H7 (cell line): ENCODE data around the gene CYP3A5. TPM values are rescaled to one million over a fixed set of nuclear protein-coding genes. Genes with fewer than 3 reads are reported as not detected.

Experiments used
- DNase-seq: peaks from one replicate; pipeline ENCODE4 v3.0.0; 2012
- H3K27me3 ChIP-seq: 2 replicates; pipeline ENCODE4 v1.6.0; 2011; ENCODE audit warnings: mild to moderate bottlenecking, low read length; ENCODE audit not compliant: control insufficient read depth, insufficient read depth
- H3K36me3 ChIP-seq: replicated peaks from 2 replicates; pipeline ENCODE4 v1.5.1; 2011; ENCODE audit warnings: low read length; ENCODE audit not compliant: control insufficient read depth, insufficient read depth
- H3K4me3 ChIP-seq: 2 replicates; pipeline ENCODE4 v1.5.1; 2011; ENCODE audit warnings: low read depth, mild to moderate bottlenecking, control low read depth, low read length, moderate library complexity; ENCODE audit not compliant: insufficient read depth
- total RNA-seq: library from RNA; depleted of rRNA; stranded (reverse); fragments of >200 nt; shearing (Covaris generic); gene quantifications from 2 replicates; pipeline ENCODE4 v1.2.3, GENCODE V29; 2014; rRNA removed

The CYP3A5 gene
- total RNA-seq, 1 experiment from 2014 or later = 0.31 TPM

DNA sequence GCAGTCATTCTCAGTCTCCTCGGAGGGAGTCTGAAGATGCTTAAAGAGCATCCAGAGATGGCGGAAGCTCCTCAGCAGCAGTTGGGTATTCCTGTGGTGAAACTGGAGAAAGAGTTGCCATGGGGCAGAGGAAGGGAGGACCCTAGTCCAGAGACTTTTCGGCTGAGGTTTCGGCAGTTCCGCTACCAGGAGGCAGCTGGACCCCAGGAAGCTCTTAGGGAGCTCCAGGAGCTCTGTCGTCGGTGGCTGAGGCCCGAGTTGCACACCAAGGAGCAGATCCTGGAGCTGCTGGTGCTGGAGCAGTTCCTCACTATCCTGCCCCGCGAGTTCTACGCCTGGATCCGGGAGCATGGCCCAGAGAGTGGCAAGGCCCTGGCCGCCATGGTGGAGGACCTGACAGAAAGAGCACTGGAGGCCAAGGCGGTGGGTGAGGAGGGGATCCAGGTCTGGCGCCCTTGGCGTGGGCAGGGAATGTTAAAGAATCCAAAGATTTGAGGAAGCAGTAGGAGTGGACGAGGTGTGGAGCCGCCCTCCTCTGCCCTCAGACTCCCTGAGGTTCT lies 60.1 kb downstream of the CYP3A5 start:
- no peak for DNase-seq
- Histone ChIP-seq H3K36me3 (peaks cover 46% of the 10 kb centered on the region), H3K27me3 (no peaks in the 10 kb centered on the region), H3K4me3 (no peak overlapping the region)

DNA sequence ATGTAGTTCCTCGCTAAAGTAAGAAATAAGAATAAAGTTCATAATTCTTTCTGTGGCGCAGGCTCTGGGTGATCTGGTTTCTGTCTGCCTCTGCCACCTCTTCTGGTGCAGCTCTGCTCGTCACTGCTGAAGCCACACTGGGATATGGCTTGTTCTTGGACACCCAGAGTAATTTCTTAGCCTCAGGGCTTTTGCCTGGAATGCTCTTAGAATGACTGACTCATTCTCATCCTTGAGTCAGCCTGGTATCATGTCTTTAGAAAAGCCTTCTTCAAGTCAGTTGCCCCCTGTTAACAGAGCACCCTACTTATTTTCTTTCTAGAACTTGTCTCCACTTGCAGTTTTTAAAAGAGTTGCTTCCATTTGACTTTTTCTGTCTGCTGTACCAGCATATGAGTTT lies 61.1 kb downstream of the CYP3A5 start:
- H3K27me3 ChIP-seq = no peaks in the 10 kb centered on the region
- H3K4me3 ChIP-seq = no peak overlapping the region
- H3K36me3 ChIP-seq = peaks cover 38% of the 10 kb centered on the region
- DNase-seq = no peak

DNA sequence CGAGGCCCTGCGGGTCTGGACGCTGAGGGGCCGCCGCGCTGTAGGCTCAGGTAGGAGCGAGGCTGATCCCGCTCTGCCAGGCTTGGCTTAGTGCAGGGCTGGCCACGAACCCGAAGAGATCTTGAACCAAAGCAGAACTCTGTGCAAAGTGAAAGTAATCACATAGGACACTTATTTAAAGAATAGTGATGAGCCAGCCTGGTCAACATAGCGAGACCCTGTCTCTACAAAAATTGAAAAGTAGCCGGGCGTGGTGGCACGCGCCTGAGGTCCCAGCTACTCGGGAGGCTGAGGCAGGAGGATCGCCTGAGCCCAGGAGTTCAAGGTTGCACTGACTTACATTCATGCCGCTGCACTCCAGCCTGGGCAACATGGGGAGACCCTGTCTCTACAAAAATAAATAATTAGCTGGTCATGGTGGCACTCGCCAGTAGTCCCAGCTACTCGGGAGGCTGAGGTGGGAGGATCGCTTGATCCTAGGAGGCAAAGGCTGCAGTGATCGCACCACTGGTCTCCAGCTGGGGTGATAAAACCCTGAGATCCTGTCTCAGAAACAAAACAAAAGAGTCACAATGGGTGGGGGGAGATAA lies 62.5 kb downstream of the CYP3A5 start:
- Histone ChIP-seq H3K36me3 (peaks cover 29% of the 10 kb centered on the region), H3K4me3 (peak overlapping the region; percentile 94), H3K27me3 (no peaks in the 10 kb centered on the region)
- DNase-seq = no peak

DNA sequence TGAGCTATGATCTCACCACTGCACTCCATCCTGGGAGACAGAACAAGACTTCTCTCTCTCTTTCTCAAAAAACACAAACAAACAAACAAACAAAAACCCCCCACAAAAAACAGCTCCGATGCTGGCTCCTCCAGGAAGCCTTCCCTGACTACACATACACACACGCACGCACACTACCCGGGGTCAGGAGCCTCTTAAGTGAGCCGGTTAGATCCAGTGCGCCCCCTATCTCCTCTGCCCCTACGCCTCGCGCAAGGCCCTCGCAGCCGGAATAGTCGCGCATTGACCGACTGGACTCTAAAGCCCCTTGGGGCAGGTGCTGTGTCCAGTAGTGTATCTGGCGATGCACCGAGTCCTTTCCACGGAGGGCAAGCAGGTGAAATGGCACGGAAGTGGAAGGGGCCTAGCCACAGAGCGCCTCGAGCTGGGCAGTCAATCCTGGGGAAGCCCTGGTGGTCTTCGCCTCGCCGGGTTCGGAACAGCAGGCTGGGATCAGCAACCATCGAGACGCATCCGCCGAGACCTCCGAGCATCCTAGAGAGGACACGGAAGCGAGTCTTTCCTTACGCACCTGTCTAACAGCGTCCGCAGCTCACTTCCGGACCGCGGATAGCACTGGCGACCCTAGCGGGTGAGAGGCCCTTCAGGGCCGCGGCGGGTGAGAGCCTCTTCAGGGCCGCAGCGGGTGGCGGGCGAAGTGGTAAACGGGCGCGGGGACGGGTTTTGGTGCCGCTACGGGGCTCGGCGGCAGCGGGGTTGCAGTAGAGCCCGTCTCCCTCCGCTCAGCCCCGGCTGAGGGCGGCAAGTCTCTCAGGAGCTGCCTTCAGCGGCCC lies 63.2 kb downstream of the CYP3A5 start, which contains the start of gene ZSCAN25:
TSS of gene ZSCAN25 (plus strand) at position 588 of the 833 bp plus-strand sequence. CDS start 2,661 bp downstream, outside the sequence.
- Histone ChIP-seq H3K36me3 (peaks cover 25% of the 10 kb centered on the region), H3K27me3 (no peaks in the 10 kb centered on the region), H3K4me3 (peak within 1 kb of the TSS; percentile 94)
- DNase-seq = peak; percentile 94

DNA sequence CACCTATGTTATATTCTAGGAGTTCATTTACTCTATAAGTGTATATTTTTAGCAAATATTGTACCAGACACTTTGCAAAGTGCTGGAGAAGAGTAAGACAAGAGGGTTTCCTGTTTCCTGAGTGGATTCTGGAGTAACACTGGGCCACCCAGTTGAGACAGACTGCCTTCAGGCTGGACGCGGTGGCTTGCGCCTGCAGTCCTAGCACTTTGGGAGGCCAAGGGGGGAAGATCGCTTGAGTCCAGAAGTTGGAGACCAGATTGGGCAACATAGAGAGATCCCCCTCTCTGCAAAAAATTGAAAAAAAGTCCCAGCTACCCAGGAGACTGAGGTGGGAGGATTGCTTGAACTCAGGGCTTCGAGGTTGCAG lies 63.8 kb downstream of the CYP3A5 start:
- peaks cover 19% of the 10 kb centered on the region for H3K36me3 ChIP-seq
- peak overlapping the region; percentile 94 for H3K4me3 ChIP-seq
- DNase-seq = no peak

DNA sequence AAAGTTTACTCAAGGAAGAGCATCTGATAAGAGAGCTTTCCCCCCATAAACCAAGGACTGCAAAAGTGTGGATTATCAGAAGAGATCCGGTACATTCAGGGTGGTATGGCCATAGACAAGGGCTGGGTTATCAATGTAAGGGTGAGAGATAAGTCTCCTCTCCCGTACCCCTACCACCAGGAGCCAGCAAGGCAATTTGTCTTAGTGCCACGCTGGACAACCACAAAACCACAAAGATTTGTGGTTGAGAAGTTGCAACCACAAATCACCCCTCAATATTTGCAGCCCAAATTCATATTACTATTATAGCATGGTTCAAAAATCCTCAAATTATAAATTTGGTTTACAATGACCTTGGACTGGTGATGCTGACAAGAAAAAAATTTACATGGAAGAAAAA lies 65.3 kb downstream of the CYP3A5 start:
- no peak for DNase-seq
- Histone ChIP-seq H3K36me3 (peaks cover 8% of the 10 kb centered on the region), H3K27me3 (peaks cover 2% of the 10 kb centered on the region; the same call in 1 of the 2 replicates), H3K4me3 (no peak overlapping the region)

More for the DNA sequence above, 63.8 kb downstream of the CYP3A5 start:
- no peaks in the 10 kb centered on the region for H3K27me3 ChIP-seq

DNA sequence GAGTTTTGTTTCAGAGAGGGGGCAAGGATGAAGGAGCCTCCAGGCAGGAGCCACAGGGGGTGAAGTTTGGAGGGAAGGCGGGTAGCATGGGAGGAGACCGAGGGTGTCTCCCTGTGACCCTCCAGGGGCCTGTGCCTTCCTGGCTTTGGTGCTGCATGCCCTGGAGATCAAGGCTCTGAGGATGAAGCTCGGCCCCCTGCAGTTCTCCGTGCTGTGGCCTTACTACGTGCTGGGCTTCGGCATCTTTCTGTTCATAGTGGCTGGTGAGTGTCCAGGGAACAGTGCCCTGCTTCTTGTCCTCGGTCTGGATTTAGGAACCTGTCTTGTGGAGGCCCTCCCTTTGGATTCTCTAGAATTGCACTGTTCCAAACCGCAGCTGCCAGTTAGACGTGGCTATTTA lies 72.2 kb downstream of the CYP3A5 start:
- Histone ChIP-seq H3K4me3 (no peak overlapping the region), H3K36me3 (no peaks in the 10 kb centered on the region), H3K27me3 (peaks cover 2% of the 10 kb centered on the region; the same call in 1 of the 2 replicates)
- peak; percentile 3 for DNase-seq

DNA sequence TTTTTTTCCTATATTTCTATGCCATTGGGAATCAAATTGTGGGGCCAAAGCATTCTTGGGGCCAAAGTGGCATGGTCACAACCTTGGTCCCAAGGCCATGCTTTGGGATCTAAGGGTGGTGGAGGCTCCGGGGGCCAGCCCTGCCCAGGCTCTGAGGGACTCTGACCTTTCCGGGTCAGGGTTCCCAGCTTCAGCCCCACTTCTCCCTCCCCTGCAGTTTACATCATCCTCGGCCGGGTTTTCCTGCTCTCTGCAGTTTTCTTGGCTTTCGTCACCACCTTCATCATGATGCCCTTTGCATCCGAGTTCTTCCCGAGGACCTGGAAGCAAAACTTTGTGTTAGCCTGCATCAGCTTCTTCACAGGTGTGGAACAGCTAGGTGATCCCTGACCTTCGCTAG lies 73.3 kb downstream of the CYP3A5 start:
- Histone ChIP-seq H3K27me3 (peaks cover 2% of the 10 kb centered on the region; the same call in 1 of the 2 replicates), H3K36me3 (no peaks in the 10 kb centered on the region), H3K4me3 (no peak overlapping the region)
- no peak for DNase-seq

DNA sequence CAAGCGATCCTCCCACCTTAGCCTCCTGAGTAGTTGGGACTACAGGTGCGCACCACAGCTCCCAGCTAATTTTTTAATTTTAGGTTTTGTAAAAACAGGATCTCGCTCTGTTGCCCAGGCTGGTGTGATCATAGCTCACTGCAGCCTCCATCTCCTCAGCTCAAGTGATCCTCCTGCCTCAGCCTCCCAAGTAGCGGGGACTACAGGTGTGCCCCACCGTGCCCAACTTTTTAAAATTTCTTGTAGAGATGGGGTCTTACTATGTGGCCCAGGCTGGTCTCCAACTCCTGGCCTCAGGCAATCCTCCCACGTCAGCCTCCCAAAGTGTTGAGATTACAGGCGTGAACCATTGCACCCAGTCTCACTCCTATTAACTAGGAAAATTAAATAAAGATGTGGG lies 74.3 kb downstream of the CYP3A5 start:
- H3K36me3 ChIP-seq = no peaks in the 10 kb centered on the region

DNA sequence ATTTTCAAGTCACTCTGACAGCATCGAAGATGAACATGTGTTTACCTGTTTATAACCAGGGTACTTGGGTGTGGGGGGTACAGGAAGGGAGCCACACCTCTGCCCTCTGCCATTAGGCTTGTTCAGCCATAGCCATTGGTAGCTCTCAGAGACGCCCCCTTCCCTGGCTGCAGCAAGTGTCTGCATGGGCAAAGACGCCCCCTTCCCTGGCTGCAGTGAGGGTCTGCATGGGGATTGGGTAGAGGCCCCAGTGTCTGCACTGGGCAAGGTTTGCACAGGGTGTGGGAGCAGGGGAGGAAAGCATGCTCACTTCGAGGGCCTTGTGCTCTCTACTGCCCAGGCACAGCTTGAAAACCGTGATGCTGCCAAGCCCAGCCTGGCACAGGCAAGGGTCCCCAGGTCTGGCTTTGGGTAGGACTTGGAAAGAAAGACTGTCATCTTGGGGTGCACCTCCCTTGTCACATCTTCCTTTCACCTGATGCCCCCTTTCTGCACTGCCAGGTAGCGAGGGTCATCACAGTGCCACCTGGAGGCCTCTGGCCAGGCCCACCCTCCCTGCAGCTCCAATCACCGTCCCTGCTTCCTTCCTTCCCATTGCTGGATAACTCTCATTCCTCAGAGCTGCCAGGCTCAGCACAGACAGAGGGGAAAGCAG lies 78.0 kb downstream of the CYP3A5 start:
- peak; percentile 72 for DNase-seq
- Histone ChIP-seq H3K27me3 (no peaks in the 10 kb centered on the region), H3K4me3 (no peak overlapping the region), H3K36me3 (no peaks in the 10 kb centered on the region)

More for the DNA sequence above, 74.3 kb downstream of the CYP3A5 start:
- no peak for DNase-seq
- H3K4me3 ChIP-seq = no peak overlapping the region
- peaks cover 2% of the 10 kb centered on the region; the same call in 1 of the 2 replicates for H3K27me3 ChIP-seq

DNA sequence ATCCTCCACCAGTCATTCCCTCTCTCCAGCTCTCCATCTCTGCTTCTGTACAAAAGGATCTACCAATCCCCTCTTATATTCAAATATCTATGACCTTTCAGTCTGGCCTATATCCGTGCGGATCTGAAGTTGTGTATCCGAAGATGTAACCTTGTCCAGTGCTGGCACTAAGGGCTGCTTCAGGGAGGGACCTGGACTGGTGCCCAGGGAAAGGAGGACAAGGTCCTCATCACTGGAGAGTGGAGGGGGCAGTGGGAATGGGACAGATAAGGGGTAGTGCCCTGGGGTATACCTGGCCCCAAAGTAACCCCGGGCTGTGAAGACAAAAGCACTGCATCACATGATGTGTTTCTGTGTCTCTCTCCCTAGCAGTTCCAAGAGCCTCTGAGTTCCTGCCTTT lies 80.0 kb downstream of the CYP3A5 start:
- H3K27me3 ChIP-seq = no peaks in the 10 kb centered on the region
- DNase-seq = no peak
- no peak overlapping the region for H3K4me3 ChIP-seq
- H3K36me3 ChIP-seq = no peaks in the 10 kb centered on the region

Other genes starting within 250 kb of the CYP3A5 start
- 11.2 and 13.3 TPM in 2 replicates for gene PTCD1, start 241.2 kb downstream of the CYP3A5 start, total RNA-seq
- gene CPSF4, start 241.1 kb downstream of the CYP3A5 start, total RNA-seq = 93.5 and 95.1 TPM in 2 replicates
- gene ATP5MF, start 213.8 kb downstream of the CYP3A5 start, total RNA-seq = 668 and 694 TPM in 2 replicates
- 9.9 and 14.9 TPM in 2 replicates for gene ZNF789, start 207.1 kb downstream of the CYP3A5 start, total RNA-seq
- gene ZNF394, start 179.7 kb downstream of the CYP3A5 start, total RNA-seq = 18.4 and 20.1 TPM in 2 replicates
- 20.0 and 28.7 TPM in 2 replicates for gene ZKSCAN5, start 175.3 kb downstream of the CYP3A5 start, total RNA-seq
- gene FAM200A, start 127.9 kb downstream of the CYP3A5 start, total RNA-seq = 7.2 and 8.1 TPM in 2 replicates
- gene ZNF655, start 121.4 kb downstream of the CYP3A5 start, total RNA-seq = 37.6 and 58.6 TPM in 2 replicates
- 0.48 and 0.52 TPM in 2 replicates for gene TMEM225B, start 81.7 kb downstream of the CYP3A5 start, total RNA-seq
- gene ZSCAN25, start 63.0 kb downstream of the CYP3A5 start, total RNA-seq = 12.5 and 13.2 TPM in 2 replicates
- not detected in 2 replicates for gene CYP3A7, start 55.2 kb upstream of the CYP3A5 start, total RNA-seq
- not detected in 2 replicates for gene CYP3A4, start 104.2 kb upstream of the CYP3A5 start, total RNA-seq
- 0.48 TPM in 1 of 2 replicates, not detected in the other for gene CYP3A43, start 148.0 kb upstream of the CYP3A5 start, total RNA-seq
- gene OR2AE1, start 197.0 kb upstream of the CYP3A5 start, total RNA-seq = not detected in 2 replicates
- 0.28 TPM in 1 of 2 replicates, not detected in the other for gene TRIM4, start 239.5 kb upstream of the CYP3A5 start, total RNA-seq
- 0.10 and 0.37 TPM in 2 replicates for gene GJC3, start 249.6 kb upstream of the CYP3A5 start, total RNA-seq